ENCODE data around the gene HELZ. TPM values are rescaled to one million over a fixed set of nuclear protein-coding genes. Genes with fewer than 3 reads are reported as not detected.
"Not testable (repeated sequence)": the region's sequence is repeated elsewhere in the genome, so short reads cannot be mapped to it uniquely, and the experiment has no call there.

The HELZ gene
- total and polyA plus RNA-seq, 5 donors from 2014 or later, result 48.3 to 130 (median 56.7) TPM

DNA sequence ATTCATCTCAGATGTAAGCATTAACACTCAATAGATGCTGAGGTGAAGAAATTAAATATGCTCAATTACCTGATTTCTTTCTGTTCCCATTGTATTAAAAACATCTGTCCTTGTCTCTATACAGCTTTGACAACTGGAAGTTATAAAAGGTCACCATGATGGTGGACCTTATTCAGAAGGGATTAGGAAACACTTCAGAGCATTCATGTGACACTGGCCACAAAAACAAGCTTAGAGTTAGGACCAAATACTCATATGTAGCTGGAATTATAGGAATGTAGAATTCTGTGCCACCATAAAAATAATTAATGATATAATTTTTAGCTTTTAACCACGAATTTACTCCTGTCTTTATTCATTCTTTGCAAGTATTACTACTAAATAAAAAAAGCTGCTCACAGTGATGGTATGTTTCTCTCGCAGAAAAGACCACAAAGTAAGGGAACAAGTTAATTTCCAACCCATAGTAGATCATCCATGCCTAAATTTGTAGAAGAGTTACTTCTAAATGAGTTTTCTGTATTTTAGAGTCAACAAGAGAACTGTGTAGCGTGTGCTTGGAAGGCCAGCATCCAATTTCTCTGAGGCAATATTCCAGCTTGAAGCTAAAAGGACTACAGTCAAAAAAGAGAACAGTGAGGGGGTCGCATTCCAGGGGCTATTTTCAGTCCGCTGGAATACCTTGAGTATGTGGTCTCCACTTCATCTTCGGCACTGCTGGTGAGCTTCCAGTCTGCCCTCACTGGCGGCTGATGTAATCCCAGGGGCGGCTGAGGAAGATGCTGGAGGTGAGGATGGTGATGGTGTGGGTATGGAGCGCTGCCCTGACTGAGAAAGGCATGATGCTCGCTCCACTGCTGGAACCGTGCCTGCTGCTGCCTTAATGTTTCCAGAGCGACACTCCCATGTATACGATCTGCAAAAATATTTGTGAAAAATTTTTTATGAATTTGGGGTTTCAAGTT, 136.9 kb downstream of the HELZ start:
- Histone ChIP-seq H3K4me1 (ENCODE audit: control insufficient read depth, insufficient read depth, low read length, poor library complexity, severe bottlenecking) (no peaks in the 10 kb centered on the region), H3K4me3 (ENCODE audit: low read depth, low read length) (no peak overlapping the region), H3K36me3 (ENCODE audit: control insufficient read depth, insufficient read depth, low read length) (peaks cover 78% of the 10 kb centered on the region), H3K27ac (ENCODE audit: insufficient read depth, low read length, poor library complexity, severe bottlenecking) (no peak overlapping the region), H3K9me3 (ENCODE audit: control insufficient read depth in 2 of 2, low read length in 2 of 2) (no peaks in the 10 kb centered on the region), H3K27me3 (ENCODE audit: control insufficient read depth, insufficient read depth, low read length) (no peaks in the 10 kb centered on the region)
- peaks cover 12 to 26% (median 17%) of the 10 kb centered on the region in 4 donors for H3K4me1 Mint-ChIP-seq
- no peak for DNase-seq
- ATAC-seq (ENCODE audit: low read depth in 2 of 2), result no peak
- H3K27me3 Mint-ChIP-seq, result no peaks in the 10 kb centered on the region
- H3K4me3 Mint-ChIP-seq, result no peak overlapping the region
- peaks cover 50% of the 10 kb centered on the region for H3K36me3 Mint-ChIP-seq
- peak overlapping the region in 1 of 3 donors; percentile 52 for H3K27ac Mint-ChIP-seq
- peaks cover 0 to 3% (median 0%) of the 10 kb centered on the region in 7 donors for H3K9me3 Mint-ChIP-seq

DNA sequence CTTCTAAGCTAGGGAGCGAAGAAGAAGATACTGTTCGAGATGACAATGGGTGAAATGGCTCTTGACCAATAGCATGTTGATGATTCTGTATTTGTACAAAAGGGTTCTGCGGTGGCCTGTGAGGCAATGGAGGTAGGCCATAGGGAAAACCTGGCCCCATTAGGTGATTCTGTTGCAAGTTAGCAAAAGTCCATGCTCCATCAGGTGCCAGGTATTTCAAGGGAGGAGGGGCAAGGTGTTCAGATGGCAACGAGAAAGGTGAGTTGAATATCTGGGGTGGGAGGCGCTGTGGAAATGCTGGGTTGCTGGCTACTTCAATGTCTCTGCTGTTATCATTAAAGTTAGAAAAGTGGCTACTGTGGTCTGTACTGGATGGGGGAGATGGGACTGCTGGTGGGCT, 137.8 kb downstream of the HELZ start:
- no peaks in the 10 kb centered on the region for H3K9me3 ChIP-seq (ENCODE audit: control insufficient read depth in 2 of 2, low read length in 2 of 2)
- no peaks in the 10 kb centered on the region for H3K4me1 ChIP-seq (ENCODE audit: control insufficient read depth, insufficient read depth, low read length, poor library complexity, severe bottlenecking)
- H3K27me3 ChIP-seq (ENCODE audit: control insufficient read depth, insufficient read depth, low read length), result no peaks in the 10 kb centered on the region
- DNase-seq, result no peak
- Mint-ChIP-seq H3K4me1 (peaks cover 7 to 33% (median 20%) of the 10 kb centered on the region in 4 donors), H3K9me3 (peaks cover 0 to 2% (median 0%) of the 10 kb centered on the region in 7 donors), H3K4me3 (no peak overlapping the region), H3K27ac (peak overlapping the region in 1 of 3 donors; percentile 5), H3K27me3 (no peaks in the 10 kb centered on the region), H3K36me3 (peaks cover 46% of the 10 kb centered on the region)
- no peak overlapping the region for H3K4me3 ChIP-seq (ENCODE audit: low read depth, low read length)
- no peak for ATAC-seq (ENCODE audit: low read depth in 2 of 2)
- H3K36me3 ChIP-seq (ENCODE audit: control insufficient read depth, insufficient read depth, low read length), result peaks cover 69% of the 10 kb centered on the region
- no peak overlapping the region for H3K27ac ChIP-seq (ENCODE audit: insufficient read depth, low read length, poor library complexity, severe bottlenecking)

DNA sequence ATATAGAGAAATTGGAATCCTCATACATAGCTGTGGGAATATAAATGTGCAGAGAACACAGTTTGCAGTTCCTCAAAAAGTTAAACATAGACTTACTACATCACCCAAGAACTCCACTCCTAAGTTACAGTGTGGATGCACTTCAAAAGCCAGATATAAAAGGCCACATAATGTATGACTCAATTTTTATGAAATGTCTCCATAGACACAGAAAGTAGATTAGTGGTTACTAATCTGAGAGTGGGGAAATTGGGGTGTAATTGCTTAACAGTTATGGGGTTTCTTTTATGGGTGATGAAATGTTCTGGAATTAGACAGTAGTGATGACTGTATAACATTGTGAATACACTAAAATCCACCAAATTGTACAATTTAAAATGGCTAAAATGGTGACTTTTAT, 139.8 kb downstream of the HELZ start:
- Mint-ChIP-seq H3K27ac (peak overlapping the region in 1 of 3 donors; percentile 23), H3K9me3 (peaks cover 0 to 1% (median 0%) of the 10 kb centered on the region in 7 donors), H3K4me1 (peaks cover 9 to 47% (median 33%) of the 10 kb centered on the region in 4 donors), H3K27me3 (no peaks in the 10 kb centered on the region), H3K4me3 (no peak overlapping the region), H3K36me3 (peaks cover 46% of the 10 kb centered on the region)
- Histone ChIP-seq H3K36me3 (ENCODE audit: control insufficient read depth, insufficient read depth, low read length) (peaks cover 53% of the 10 kb centered on the region), H3K9me3 (ENCODE audit: control insufficient read depth in 2 of 2, low read length in 2 of 2) (no peaks in the 10 kb centered on the region), H3K4me1 (ENCODE audit: control insufficient read depth, insufficient read depth, low read length, poor library complexity, severe bottlenecking) (no peaks in the 10 kb centered on the region), H3K27me3 (ENCODE audit: control insufficient read depth, insufficient read depth, low read length) (no peaks in the 10 kb centered on the region), H3K4me3 (ENCODE audit: low read depth, low read length) (no peak overlapping the region), H3K27ac (ENCODE audit: insufficient read depth, low read length, poor library complexity, severe bottlenecking) (no peak overlapping the region)
- ATAC-seq (ENCODE audit: low read depth in 2 of 2), result no peak
- no peak for DNase-seq

DNA sequence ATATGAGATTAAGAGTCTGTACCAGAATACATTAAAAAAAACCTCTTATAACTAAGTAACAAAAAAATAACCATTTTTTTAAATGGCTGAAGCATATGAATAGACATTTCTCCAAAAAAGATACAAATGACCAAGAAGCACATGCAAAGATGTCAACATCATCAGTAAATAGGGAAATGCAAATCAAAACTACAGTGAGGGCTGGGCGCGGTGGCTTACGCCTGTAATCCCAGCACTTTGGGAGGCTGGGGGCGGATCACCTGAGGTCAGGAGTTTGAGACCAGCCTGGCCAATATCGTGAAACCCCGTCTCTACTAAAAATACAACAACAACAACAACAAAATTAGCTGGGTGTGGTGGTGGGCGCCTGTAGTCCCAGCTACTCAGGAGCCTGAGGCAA, 140.4 kb downstream of the HELZ start:
- Mint-ChIP-seq H3K4me1 (peaks cover 15 to 51% (median 36%) of the 10 kb centered on the region in 4 donors), H3K36me3 (peaks cover 50% of the 10 kb centered on the region)
- H3K27ac Mint-ChIP-seq, result not testable (repeated sequence)

DNA sequence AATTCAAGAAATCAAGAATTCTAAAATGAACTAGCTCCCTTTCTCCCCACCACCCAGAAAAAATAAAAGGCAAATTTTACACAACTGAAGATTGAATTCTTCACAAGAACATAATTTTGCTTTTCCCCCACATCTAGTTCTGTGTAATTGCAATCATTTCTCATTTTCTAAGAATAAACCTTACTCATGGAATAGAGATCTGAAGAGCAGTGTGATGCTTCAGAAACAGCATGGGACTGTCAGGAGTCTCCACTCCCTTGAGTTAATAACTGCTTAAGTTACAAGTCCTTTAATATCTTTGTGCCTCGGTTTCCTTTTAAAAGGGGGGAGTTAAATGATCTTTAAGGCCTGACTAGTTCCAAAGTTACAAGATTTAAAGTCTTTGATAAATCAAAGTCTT, 147.0 kb downstream of the HELZ start:
- H3K4me1 Mint-ChIP-seq, result peaks cover 38 to 68% (median 51%) of the 10 kb centered on the region in 4 donors
- H3K9me3 ChIP-seq (ENCODE audit: control insufficient read depth in 2 of 2, low read length in 2 of 2), result no peaks in the 10 kb centered on the region
- no peak overlapping the region for H3K4me3 Mint-ChIP-seq
- H3K9me3 Mint-ChIP-seq, result no peaks in the 10 kb centered on the region
- DNase-seq (no peak), ATAC-seq (ENCODE audit: low read depth in 2 of 2) (no peak)
- H3K27ac Mint-ChIP-seq, result peak overlapping the region in 1 of 3 donors; percentile 72
- H3K36me3 Mint-ChIP-seq, result peaks cover 37% of the 10 kb centered on the region
- no peak overlapping the region for H3K4me3 ChIP-seq (ENCODE audit: low read depth, low read length)
- H3K27me3 ChIP-seq (ENCODE audit: control insufficient read depth, insufficient read depth, low read length), result no peaks in the 10 kb centered on the region
- H3K27me3 Mint-ChIP-seq, result no peaks in the 10 kb centered on the region
- H3K27ac ChIP-seq (ENCODE audit: insufficient read depth, low read length, poor library complexity, severe bottlenecking), result no peak overlapping the region
- H3K36me3 ChIP-seq (ENCODE audit: control insufficient read depth, insufficient read depth, low read length), result peaks cover 18% of the 10 kb centered on the region
- H3K4me1 ChIP-seq (ENCODE audit: control insufficient read depth, insufficient read depth, low read length, poor library complexity, severe bottlenecking), result no peaks in the 10 kb centered on the region

More for the DNA sequence above, 140.4 kb downstream of the HELZ start:
- H3K4me3 ChIP-seq (ENCODE audit: low read depth, low read length); H3K27ac ChIP-seq (ENCODE audit: insufficient read depth, low read length, poor library complexity, severe bottlenecking); H3K9me3 ChIP-seq (ENCODE audit: control insufficient read depth in 2 of 2, low read length in 2 of 2); H3K4me1 ChIP-seq (ENCODE audit: control insufficient read depth, insufficient read depth, low read length, poor library complexity, severe bottlenecking); H3K27me3 ChIP-seq (ENCODE audit: control insufficient read depth, insufficient read depth, low read length); DNase-seq; ATAC-seq (ENCODE audit: low read depth in 2 of 2); H3K27me3 Mint-ChIP-seq; H3K9me3 Mint-ChIP-seq; H3K4me3 Mint-ChIP-seq: not testable (repeated sequence)
- peaks cover 49% of the 10 kb centered on the region for H3K36me3 ChIP-seq (ENCODE audit: control insufficient read depth, insufficient read depth, low read length)

DNA sequence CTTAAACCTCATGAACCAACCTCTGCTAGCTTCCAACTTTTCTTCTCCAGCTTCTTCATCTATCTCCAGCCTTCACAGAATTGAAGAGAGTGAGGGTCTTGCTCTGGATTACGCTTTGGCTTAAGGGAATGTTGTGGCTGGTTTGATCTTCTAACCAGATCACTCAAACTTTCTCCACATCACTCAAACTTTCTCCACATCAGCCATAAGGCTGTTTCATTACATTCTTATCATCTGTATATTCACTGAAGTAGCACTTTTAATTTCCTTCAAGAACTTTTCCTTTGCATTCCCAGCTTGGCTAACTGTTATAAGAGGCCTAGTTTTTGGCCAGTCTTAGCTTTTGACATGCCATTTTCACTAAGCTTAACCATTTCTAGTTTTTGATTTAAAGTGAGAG, 148.4 kb downstream of the HELZ start:
- H3K27ac ChIP-seq (ENCODE audit: insufficient read depth, low read length, poor library complexity, severe bottlenecking), result no peak overlapping the region
- Mint-ChIP-seq H3K27me3 (no peaks in the 10 kb centered on the region), H3K27ac (peak overlapping the region; percentile 12 to 65 (median 41)), H3K36me3 (peaks cover 37% of the 10 kb centered on the region), H3K4me3 (peak overlapping the region in 1 of 4 donors; percentile 46), H3K9me3 (no peaks in the 10 kb centered on the region), H3K4me1 (peaks cover 44 to 66% (median 48%) of the 10 kb centered on the region in 4 donors)
- H3K36me3 ChIP-seq (ENCODE audit: control insufficient read depth, insufficient read depth, low read length), result peaks cover 14% of the 10 kb centered on the region
- no peaks in the 10 kb centered on the region for H3K9me3 ChIP-seq (ENCODE audit: control insufficient read depth in 2 of 2, low read length in 2 of 2)
- ATAC-seq (ENCODE audit: low read depth in 2 of 2) (no peak), DNase-seq (no peak)
- no peak overlapping the region for H3K4me3 ChIP-seq (ENCODE audit: low read depth, low read length)
- H3K27me3 ChIP-seq (ENCODE audit: control insufficient read depth, insufficient read depth, low read length), result no peaks in the 10 kb centered on the region
- no peaks in the 10 kb centered on the region for H3K4me1 ChIP-seq (ENCODE audit: control insufficient read depth, insufficient read depth, low read length, poor library complexity, severe bottlenecking)

DNA sequence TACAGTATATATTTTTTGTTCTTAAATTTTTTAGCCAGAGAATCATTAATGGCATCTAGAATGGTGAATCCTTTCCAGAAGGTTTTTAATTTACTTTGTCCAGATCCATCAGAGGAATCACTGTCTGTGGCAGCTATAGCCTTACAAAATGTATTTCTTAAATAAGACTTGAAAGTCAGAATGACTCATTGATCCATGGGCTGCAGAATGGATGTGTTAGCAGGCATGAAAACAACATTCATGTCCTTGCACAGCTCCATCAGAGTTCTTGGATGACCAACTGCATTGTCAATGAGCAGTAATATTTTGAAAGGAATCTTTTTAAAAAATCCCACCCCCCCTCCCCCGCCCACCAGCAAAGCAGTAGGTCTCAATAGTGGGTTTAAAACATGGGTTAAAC, 149.2 kb downstream of the HELZ start:
- Mint-ChIP-seq H3K27me3 (no peaks in the 10 kb centered on the region), H3K27ac (no peak overlapping the region), H3K4me1 (peaks cover 39 to 60% (median 44%) of the 10 kb centered on the region in 4 donors), H3K36me3 (peaks cover 36% of the 10 kb centered on the region), H3K4me3 (no peak overlapping the region), H3K9me3 (no peaks in the 10 kb centered on the region)
- peaks cover 14% of the 10 kb centered on the region for H3K36me3 ChIP-seq (ENCODE audit: control insufficient read depth, insufficient read depth, low read length)
- DNase-seq, result no peak
- H3K4me1 ChIP-seq (ENCODE audit: control insufficient read depth, insufficient read depth, low read length, poor library complexity, severe bottlenecking), result no peaks in the 10 kb centered on the region
- no peak for ATAC-seq (ENCODE audit: low read depth in 2 of 2)
- H3K27ac ChIP-seq (ENCODE audit: insufficient read depth, low read length, poor library complexity, severe bottlenecking), result no peak overlapping the region
- no peak overlapping the region for H3K4me3 ChIP-seq (ENCODE audit: low read depth, low read length)
- H3K9me3 ChIP-seq (ENCODE audit: control insufficient read depth in 2 of 2, low read length in 2 of 2), result no peaks in the 10 kb centered on the region
- H3K27me3 ChIP-seq (ENCODE audit: control insufficient read depth, insufficient read depth, low read length), result no peaks in the 10 kb centered on the region

All from CD4-positive, CD25-positive, alpha-beta regulatory T cell (primary cell).